PFSK-1 (cell line): ENCODE results near the gene AFF2.

Experiments
- FOXP2 ChIP-seq: optimal IDR thresholded peaks from 2 replicates; pipeline ENCODE3; 2011; ENCODE audit warnings: borderline replicate concordance, control low read depth, inconsistent platforms; ENCODE audit not compliant: insufficient read depth; ENCODE audit errors: extremely low read length, extremely low read depth
- POLR2AphosphoS5 ChIP-seq: IDR thresholded peaks from 2 replicates; pipeline ENCODE4 v1.6.1; 2012; ENCODE audit warnings: low read depth, mild to moderate bottlenecking, control low read depth, low read length, moderate library complexity
- SIN3A ChIP-seq: IDR thresholded peaks from 2 replicates; pipeline ENCODE4 v1.6.1; 2012; ENCODE audit warnings: mild to moderate bottlenecking, low read length, moderate library complexity, borderline replicate concordance; ENCODE audit not compliant: insufficient read depth
- TAF1 ChIP-seq: IDR thresholded peaks from 2 replicates; pipeline ENCODE4 v1.6.1; 2012; ENCODE audit warnings: low read length, control low read depth, borderline replicate concordance; ENCODE audit not compliant: insufficient read depth
- TF ChIP-seq, protein P1 (sequence below), 2 experiments: IDR thresholded peaks; 2 replicates each; pipeline versions ENCODE4 v1.6.1 to v1.8.0; 2011 to 2012; ENCODE audit warnings: low read depth in 2 of 2, low read length in 2 of 2, control low read depth in 1 of 2, inconsistent platforms in 1 of 2, mild to moderate bottlenecking in 1 of 2, moderate library complexity in 1 of 2; ENCODE audit not compliant: insufficient read depth in 1 of 2

The AFF2 gene

GRCh38 chrX:148856505-148856904 lies 356.1 kb downstream of the AFF2 start:
- TF ChIP-seq FOXP2, result no peak
- TF ChIP-seq POLR2AphosphoS5, result no peak
- no peak for TF ChIP-seq SIN3A
- TF ChIP-seq TAF1, result no peak
- TF ChIP-seq, protein P1, sequence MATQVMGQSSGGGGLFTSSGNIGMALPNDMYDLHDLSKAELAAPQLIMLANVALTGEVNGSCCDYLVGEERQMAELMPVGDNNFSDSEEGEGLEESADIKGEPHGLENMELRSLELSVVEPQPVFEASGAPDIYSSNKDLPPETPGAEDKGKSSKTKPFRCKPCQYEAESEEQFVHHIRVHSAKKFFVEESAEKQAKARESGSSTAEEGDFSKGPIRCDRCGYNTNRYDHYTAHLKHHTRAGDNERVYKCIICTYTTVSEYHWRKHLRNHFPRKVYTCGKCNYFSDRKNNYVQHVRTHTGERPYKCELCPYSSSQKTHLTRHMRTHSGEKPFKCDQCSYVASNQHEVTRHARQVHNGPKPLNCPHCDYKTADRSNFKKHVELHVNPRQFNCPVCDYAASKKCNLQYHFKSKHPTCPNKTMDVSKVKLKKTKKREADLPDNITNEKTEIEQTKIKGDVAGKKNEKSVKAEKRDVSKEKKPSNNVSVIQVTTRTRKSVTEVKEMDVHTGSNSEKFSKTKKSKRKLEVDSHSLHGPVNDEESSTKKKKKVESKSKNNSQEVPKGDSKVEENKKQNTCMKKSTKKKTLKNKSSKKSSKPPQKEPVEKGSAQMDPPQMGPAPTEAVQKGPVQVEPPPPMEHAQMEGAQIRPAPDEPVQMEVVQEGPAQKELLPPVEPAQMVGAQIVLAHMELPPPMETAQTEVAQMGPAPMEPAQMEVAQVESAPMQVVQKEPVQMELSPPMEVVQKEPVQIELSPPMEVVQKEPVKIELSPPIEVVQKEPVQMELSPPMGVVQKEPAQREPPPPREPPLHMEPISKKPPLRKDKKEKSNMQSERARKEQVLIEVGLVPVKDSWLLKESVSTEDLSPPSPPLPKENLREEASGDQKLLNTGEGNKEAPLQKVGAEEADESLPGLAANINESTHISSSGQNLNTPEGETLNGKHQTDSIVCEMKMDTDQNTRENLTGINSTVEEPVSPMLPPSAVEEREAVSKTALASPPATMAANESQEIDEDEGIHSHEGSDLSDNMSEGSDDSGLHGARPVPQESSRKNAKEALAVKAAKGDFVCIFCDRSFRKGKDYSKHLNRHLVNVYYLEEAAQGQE (IDR thresholded peaks at IDR 0.05; ENCODE audit: insufficient read depth in 1 of 2, low read depth in 2 of 2, low read length in 2 of 2), result no peak

DNA sequence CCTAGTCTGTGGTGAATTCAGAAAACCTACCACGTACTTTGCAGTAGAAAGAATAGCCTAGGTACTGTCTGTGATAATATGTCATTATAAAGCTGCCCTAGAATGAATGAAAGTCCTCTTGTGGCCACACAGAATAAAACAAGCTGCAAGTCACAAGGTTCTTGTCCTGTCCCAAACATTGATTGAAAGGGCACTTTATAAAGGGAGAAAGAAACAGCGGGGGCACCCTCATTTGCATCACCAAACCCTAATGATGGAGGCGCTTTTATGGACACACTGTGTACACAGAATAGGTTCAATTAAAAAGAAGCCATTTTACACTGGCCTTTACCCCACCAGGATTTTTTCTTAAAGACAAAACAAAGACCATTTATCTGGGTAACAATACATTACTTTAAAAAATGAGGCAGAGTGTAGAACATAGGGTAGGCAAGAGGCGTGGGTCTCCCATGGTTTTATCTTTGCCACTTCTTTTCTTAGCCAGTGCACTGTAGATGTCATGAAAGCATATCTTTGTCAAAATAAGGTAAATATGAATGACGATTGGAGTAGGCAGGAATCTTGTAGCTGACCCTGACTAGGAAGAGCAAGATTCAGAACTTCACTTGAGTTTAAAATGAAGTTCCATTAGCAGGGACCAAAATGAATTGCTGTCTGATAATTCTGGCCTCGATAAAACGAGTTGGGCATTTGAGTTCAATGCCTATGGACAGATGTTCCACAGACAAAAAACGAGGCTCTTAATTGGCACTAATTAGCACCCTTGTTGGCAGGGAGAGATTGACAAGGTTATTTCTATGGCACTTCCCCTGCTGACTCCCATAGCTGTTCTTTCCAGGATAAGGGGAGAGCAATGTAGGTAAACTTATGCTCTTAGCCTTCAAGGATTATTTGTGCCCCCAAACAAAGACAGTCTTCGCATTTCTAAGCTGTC lies 365.1 kb downstream of the AFF2 start:
- TF ChIP-seq FOXP2 (no peak), POLR2AphosphoS5 (no peak), TAF1 (no peak), SIN3A (no peak)
- TF ChIP-seq, protein P1 (IDR thresholded peaks at IDR 0.05; ENCODE audit: insufficient read depth in 1 of 2, low read depth in 2 of 2, low read length in 2 of 2), result no peak

DNA sequence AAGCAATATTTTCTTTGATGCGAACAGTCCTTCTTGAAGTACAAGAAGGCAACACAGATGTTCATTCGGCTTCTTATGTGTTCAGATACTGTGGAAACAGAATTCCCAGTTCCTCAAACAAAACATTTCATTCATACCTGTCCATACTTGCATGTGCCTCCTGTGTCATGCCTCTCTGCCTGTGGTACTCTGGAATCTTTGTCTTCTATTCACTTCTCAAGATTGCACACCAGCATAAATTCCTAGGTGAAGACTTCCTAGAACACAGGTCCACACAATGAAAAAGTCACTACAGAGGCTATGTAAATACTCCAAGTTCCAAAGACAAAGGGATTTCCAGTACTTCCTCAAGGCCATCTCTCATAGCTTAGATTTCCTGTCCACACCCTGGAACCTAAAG lies 367.2 kb downstream of the AFF2 start:
- TF ChIP-seq SIN3A (no peak), TAF1 (no peak), FOXP2 (no peak), POLR2AphosphoS5 (no peak)
- TF ChIP-seq, protein P1 (IDR thresholded peaks at IDR 0.05; ENCODE audit: insufficient read depth in 1 of 2, low read depth in 2 of 2, low read length in 2 of 2), result no peak

- TF ChIP-seq FOXP2 (no peak), POLR2AphosphoS5 (no peak), SIN3A (no peak), TAF1 (no peak)
- TF ChIP-seq, protein P1 (IDR thresholded peaks at IDR 0.05; ENCODE audit: insufficient read depth in 1 of 2, low read depth in 2 of 2, low read length in 2 of 2), result no peak
Observed at GRCh38 chrX:148871422-148872160, 371.2 kb downstream of the AFF2 start.
